ENCODE data around the gene RGS9.

RGS9 gene

DNA sequence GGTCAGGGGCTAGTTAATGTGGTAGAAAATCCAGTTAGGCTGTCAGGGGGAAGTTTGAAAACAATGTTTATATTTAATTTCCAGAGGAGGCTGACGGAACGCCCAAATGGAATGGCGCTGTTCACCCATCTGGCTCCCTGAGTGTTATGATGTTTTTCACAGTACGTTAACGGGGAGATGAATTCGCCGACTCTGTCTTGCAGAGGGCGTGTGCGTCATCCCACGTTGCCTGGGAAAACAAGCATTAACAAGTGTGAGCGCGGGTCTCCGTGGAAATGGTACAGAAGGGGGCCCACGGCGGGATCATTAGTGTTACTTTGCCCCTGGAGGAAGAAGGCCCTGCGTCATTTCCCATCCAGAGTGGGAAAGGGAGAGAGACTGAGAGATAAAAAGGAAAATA, 29.6 kb downstream of the RGS9 start:
- no peak overlapping the region for H3K4me3 ChIP-seq (ENCODE audit: low read depth, low read length)
- TF ChIP-seq, protein P1, sequence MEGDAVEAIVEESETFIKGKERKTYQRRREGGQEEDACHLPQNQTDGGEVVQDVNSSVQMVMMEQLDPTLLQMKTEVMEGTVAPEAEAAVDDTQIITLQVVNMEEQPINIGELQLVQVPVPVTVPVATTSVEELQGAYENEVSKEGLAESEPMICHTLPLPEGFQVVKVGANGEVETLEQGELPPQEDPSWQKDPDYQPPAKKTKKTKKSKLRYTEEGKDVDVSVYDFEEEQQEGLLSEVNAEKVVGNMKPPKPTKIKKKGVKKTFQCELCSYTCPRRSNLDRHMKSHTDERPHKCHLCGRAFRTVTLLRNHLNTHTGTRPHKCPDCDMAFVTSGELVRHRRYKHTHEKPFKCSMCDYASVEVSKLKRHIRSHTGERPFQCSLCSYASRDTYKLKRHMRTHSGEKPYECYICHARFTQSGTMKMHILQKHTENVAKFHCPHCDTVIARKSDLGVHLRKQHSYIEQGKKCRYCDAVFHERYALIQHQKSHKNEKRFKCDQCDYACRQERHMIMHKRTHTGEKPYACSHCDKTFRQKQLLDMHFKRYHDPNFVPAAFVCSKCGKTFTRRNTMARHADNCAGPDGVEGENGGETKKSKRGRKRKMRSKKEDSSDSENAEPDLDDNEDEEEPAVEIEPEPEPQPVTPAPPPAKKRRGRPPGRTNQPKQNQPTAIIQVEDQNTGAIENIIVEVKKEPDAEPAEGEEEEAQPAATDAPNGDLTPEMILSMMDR (IDR thresholded peaks at IDR 0.05; ENCODE audit: insufficient read depth, low read depth, low read length, missing control alignments), result no peak
- no peak for DNase-seq (ENCODE audit: low read depth)

DNA sequence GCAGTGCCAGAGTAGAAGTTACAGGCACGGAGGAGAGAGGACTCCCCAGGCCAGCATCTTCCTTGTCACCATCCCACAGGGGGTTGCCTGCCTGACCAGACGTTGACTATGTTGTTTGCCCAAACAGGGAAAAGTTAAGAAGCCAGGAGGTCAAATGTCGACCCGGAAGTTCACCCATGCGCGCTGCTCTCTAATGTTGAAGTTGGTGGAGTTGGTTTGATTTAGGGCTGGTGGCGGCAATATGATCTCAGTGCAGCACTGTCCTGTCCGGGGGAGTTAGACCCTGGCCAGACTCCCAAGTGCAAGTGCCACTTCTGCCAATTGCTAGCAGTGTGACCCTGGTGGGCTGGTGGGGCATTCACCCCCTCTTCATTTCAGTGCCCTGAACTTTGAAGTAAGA, 30.4 kb downstream of the RGS9 start:
- H3K4me3 ChIP-seq (ENCODE audit: low read depth, low read length), result no peak overlapping the region
- DNase-seq (ENCODE audit: low read depth), result no peak
- TF ChIP-seq, protein P1 (IDR thresholded peaks at IDR 0.05; ENCODE audit: insufficient read depth, low read depth, low read length, missing control alignments), result no peak

DNA sequence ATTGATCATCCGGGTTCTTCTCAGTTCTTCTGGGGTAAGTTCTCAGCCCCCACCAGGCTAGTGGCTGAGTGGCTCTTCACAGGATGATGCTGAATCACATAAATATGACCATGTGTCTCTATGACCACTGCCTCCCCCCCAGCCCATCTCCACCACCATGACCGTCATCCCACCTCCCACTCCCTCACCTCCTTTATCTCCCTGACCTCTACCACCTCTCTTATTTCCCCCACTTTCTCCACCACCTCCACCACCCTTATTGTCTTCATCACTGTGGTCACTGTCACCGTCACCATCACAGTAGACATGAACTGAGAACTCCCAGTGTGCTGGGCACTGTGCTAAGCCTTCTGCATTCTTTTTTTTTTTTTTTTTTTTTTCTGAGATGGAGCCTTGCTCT, 32.5 kb downstream of the RGS9 start:
- TF ChIP-seq, protein P1 (IDR thresholded peaks at IDR 0.05; ENCODE audit: insufficient read depth, low read depth, low read length, missing control alignments), result no peak
- no peak for DNase-seq (ENCODE audit: low read depth)
- H3K4me3 ChIP-seq (ENCODE audit: low read depth, low read length), result no peak overlapping the region

DNA sequence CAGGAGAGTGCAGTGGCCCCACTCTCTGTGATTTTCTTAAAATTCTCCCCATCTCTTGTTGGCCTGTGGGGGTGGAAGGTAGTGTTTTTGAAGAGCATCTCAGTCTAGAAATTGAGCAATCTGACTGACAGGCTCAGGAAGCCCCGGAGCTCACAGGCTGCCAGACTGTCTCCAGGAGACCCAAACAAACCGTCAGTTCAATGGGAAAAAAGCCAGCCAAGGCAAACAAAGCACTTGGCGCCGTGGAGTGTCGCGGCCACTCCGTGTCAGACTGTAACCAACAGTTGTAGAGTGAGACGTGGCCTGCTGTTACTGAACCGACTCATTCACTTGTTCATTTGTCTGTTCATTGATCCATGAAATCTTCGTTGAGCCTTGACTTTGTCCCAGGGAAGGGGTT, 33.7 kb downstream of the RGS9 start:
- DNase-seq (ENCODE audit: low read depth), result no peak
- TF ChIP-seq, protein P1 (IDR thresholded peaks at IDR 0.05; ENCODE audit: insufficient read depth, low read depth, low read length, missing control alignments), result no peak
- H3K4me3 ChIP-seq (ENCODE audit: low read depth, low read length), result no peak overlapping the region

DNA sequence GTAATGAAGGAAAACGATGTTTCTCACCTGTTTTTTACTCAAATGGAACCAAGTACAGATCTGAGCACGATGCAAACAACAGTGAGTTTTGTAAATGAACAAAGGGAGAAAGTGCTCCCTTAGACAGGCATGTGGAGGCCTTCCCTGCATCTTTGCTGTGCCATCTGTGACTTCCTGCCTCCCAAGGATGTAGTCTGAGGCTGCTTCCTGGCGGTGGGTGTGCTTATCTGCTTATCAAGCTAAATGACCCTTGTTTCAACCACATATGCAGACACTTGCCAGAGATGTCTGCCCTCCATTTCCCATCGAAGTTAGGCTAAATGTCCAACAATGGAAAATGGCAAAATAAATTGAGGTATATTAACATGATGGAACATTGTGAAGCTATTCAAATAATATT, 34.6 kb downstream of the RGS9 start:
- no peak for DNase-seq (ENCODE audit: low read depth)
- TF ChIP-seq, protein P1 (IDR thresholded peaks at IDR 0.05; ENCODE audit: insufficient read depth, low read depth, low read length, missing control alignments), result no peak
- H3K4me3 ChIP-seq (ENCODE audit: low read depth, low read length), result no peak overlapping the region

DNA sequence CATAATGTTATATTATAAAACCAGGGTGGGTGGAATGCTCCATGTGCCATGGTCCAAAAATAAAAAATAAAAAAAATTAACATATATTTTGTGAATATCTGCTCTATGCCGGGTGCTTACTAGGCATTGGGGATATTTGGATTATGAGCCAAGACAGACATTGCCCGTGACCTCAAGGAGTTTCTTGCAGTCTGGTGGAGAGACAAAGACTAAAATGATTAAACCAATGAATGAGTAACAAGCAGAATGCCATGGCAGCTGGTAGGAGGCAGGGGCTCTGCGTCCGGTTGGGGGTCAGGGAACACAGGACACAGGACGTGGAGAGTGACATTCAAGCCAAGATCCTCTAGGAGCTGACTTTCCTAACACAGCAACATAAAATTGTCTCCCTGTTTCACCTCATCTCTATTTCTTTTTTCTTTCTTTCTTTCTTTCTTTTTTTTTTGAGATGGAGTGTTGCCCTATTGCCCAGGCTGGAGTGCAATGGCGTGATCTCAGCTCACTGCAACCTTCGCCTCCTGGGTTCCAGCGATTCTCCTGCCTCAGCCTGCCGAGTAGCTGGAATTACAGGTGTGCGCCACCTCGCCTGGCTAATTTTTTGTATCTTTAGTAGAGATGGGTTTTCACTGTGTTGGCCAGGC, 35.4 kb downstream of the RGS9 start:
- TF ChIP-seq, protein P1 (IDR thresholded peaks at IDR 0.05; ENCODE audit: insufficient read depth, low read depth, low read length, missing control alignments), result no peak
- no peak for DNase-seq (ENCODE audit: low read depth)

DNA sequence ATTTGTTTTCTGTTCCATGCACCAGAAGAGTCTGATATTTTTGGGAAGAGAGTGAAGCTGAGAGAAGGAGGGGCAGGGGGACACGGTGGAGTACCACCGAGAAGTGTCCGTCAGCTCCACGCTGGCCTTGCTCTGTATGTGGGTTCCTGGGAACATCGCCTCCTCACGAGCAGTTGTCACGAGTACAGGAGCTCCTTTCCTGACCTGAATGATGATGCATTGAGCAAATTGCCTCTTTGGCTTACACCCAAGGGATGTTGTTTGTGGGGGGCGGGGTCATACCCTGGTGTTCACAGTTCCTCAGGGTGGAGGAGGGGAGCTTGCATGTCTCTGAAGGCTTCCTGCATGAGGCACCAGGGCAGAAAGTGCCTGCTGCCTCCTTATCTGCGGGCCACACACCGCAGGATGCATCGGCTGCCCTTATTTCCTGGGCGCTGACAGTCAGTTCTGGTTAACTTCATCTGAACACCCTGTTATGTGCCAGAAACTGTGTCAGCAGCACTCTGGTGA, 36.2 kb downstream of the RGS9 start:
- DNase-seq (ENCODE audit: low read depth), result peak; percentile 68
- no peak overlapping the region for H3K4me3 ChIP-seq (ENCODE audit: low read depth, low read length)
- TF ChIP-seq, protein P1 (IDR thresholded peaks at IDR 0.05; ENCODE audit: insufficient read depth, low read depth, low read length, missing control alignments), result no peak

More for the DNA sequence above, 35.4 kb downstream of the RGS9 start:
- no peak overlapping the region for H3K4me3 ChIP-seq (ENCODE audit: low read depth, low read length)

Data from GM12865 (cell line).